ENCODE results near the gene CTSZ. TPM values are rescaled to one million over a fixed set of nuclear protein-coding genes. Genes with fewer than 3 reads are reported as not detected.
A peak's percentile ranks its signal among the peaks of the same experiment; 100 is the strongest.
"Not testable (repeated sequence)": the region's sequence is repeated elsewhere in the genome, so short reads cannot be mapped to it uniquely, and the experiment has no call there.

The CTSZ gene
- total RNA-seq, 6 experiments from 2014 or later, result 124 to 240 (median 136) TPM

- Mint-ChIP-seq H3K9me3 (no peaks in the 10 kb centered on the region), H3K4me3 (no peak overlapping the region), H3K36me3 (ENCODE audit: low read depth) (no peaks in the 10 kb centered on the region), H3K27me3 (ENCODE audit: insufficient read depth) (no peaks in the 10 kb centered on the region), H3K4me1 (ENCODE audit: low read depth) (peaks cover 46% of the 10 kb centered on the region), H3K27ac (no peak overlapping the region)
- no peak for DNase-seq
- TF ChIP-seq CTCF (IDR thresholded peaks at IDR 0.05), result no peak
These were observed 6.2 kb upstream of the CTSZ start for GRCh38 chr20:59013031-59013951.

GRCh38 chr20:59011874-59012157 lies 4.8 kb upstream of the CTSZ start:
- not testable (repeated sequence) for H3K27me3 Mint-ChIP-seq (ENCODE audit: insufficient read depth); H3K9me3 Mint-ChIP-seq; H3K36me3 Mint-ChIP-seq (ENCODE audit: low read depth); H3K4me3 Mint-ChIP-seq; DNase-seq
- H3K4me1 Mint-ChIP-seq (ENCODE audit: low read depth), result peaks cover 39% of the 10 kb centered on the region
- peak overlapping the region; percentile 99 for H3K27ac Mint-ChIP-seq

- Mint-ChIP-seq H3K4me1 (ENCODE audit: low read depth) (peaks cover 33% of the 10 kb centered on the region), H3K27me3 (ENCODE audit: insufficient read depth) (no peaks in the 10 kb centered on the region), H3K9me3 (no peaks in the 10 kb centered on the region), H3K4me3 (peak overlapping the region; percentile 57; the same call in 1 of the 2 replicates), H3K36me3 (ENCODE audit: low read depth) (no peaks in the 10 kb centered on the region), H3K27ac (peak overlapping the region; percentile 99)
- no peak for TF ChIP-seq CTCF (IDR thresholded peaks at IDR 0.05)
- DNase-seq, result peak; percentile 81
These were observed 4.2 kb upstream of the CTSZ start for GRCh38 chr20:59010995-59011873.

GRCh38 chr20:59010321-59010994 lies 3.4 kb upstream of the CTSZ start:
- peaks cover 38% of the 10 kb centered on the region for H3K4me1 Mint-ChIP-seq (ENCODE audit: low read depth)
- DNase-seq, result no peak
- TF ChIP-seq CTCF (IDR thresholded peaks at IDR 0.05), result no peak
- no peak overlapping the region; the same call in 1 of the 2 replicates for H3K4me3 Mint-ChIP-seq
- no peaks in the 10 kb centered on the region for H3K9me3 Mint-ChIP-seq
- no peaks in the 10 kb centered on the region for H3K36me3 Mint-ChIP-seq (ENCODE audit: low read depth)
- H3K27me3 Mint-ChIP-seq (ENCODE audit: insufficient read depth), result no peaks in the 10 kb centered on the region
- peak overlapping the region; percentile 99 for H3K27ac Mint-ChIP-seq

GRCh38 chr20:59008715-59009336 lies 1.8 kb upstream of the CTSZ start:
- Mint-ChIP-seq H3K27ac (no peak overlapping the region), H3K27me3 (ENCODE audit: insufficient read depth) (no peaks in the 10 kb centered on the region; the same call in 1 of the 2 replicates), H3K4me3 (no peak overlapping the region), H3K9me3 (no peaks in the 10 kb centered on the region), H3K4me1 (ENCODE audit: low read depth) (peaks cover 40% of the 10 kb centered on the region), H3K36me3 (ENCODE audit: low read depth) (peaks cover 5% of the 10 kb centered on the region; the same call in 1 of the 2 replicates)
- no peak for DNase-seq
- TF ChIP-seq CTCF (IDR thresholded peaks at IDR 0.05), result no peak
